IMR-90 (cell line): ENCODE data around the gene FADS2. TPM values are rescaled to one million over a fixed set of nuclear protein-coding genes. Genes with fewer than 3 reads are reported as not detected.

Source experiments
- ATAC-seq: fragments of 200-7000 bp; cut with Tn5 transposase; 2 replicates; pipeline ENCODE4 v1.9.1; 2020; ENCODE audit warnings: low read depth, mild to moderate bottlenecking, moderate library complexity
- BruUV-seq: library from RNA; stranded (reverse); fragments of 400-500 nt; replicated peaks from 2 replicates; lab custom pipeline; 2021; lab: Mats Ljungman, UMichigan
- CTCF ChIA-PET: fragments of 300-600 bp; formaldehyde crosslinking; extraction: SDS; loops from one replicate; lab custom pipeline; 2021; ENCODE audit warnings: antibody characterized with exemption; lab: Yijun Ruan, JAX
- POLR2A ChIA-PET: fragments of 300-600 bp; sonication (Branson Sonifier 250); formaldehyde crosslinking; loops from one replicate; lab custom pipeline; 2022; ENCODE audit warnings: antibody characterized with exemption; ENCODE audit not compliant: unreplicated experiment; lab: Charles Lee
- DNase-seq: peaks from one replicate; pipeline ENCODE4 v3.0.0; 2013
- H2AFZ ChIP-seq: replicated peaks from 2 replicates; pipeline ENCODE3; 2013; ENCODE audit warnings: low read length, mild to moderate bottlenecking; ENCODE audit not compliant: poor library complexity
- H2AK5ac ChIP-seq: 2 replicates; pipeline ENCODE4 v1.6.1; 2013; ENCODE audit warnings: low read depth, low read length, inconsistent platforms
- H2AK9ac ChIP-seq: replicated peaks from 2 replicates; pipeline ENCODE3; 2013; ENCODE audit warnings: mild to moderate bottlenecking, low read depth, low read length, moderate library complexity; ENCODE audit not compliant: poor library complexity
- H2BK120ac ChIP-seq: 2 replicates; pipeline ENCODE4 v1.6.1; 2013; ENCODE audit warnings: low read depth, low read length, inconsistent platforms
- H2BK15ac ChIP-seq: 3 replicates; pipeline ENCODE4 v1.6.1; 2013; ENCODE audit warnings: low read depth, low read length, inconsistent platforms
- H2BK20ac ChIP-seq: 2 replicates; pipeline ENCODE4 v1.6.1; 2013; ENCODE audit warnings: low read depth, mild to moderate bottlenecking, inconsistent platforms, low read length, moderate library complexity
- H2BK5ac ChIP-seq: 2 replicates; pipeline ENCODE4 v1.6.1; 2013; ENCODE audit warnings: mild to moderate bottlenecking, low read depth, low read length, inconsistent platforms; ENCODE audit not compliant: poor library complexity, severe bottlenecking
- H3K14ac ChIP-seq: replicated peaks from 2 replicates; pipeline ENCODE4 v1.6.1; 2013; ENCODE audit warnings: low read depth, low read length, inconsistent platforms
- H3K18ac ChIP-seq: 2 replicates; pipeline ENCODE4 v1.6.1; 2013; ENCODE audit warnings: low read depth, low read length, control low read depth
- H3K23ac ChIP-seq: 2 replicates; pipeline ENCODE4 v1.6.1; 2013; ENCODE audit warnings: low read depth, low read length, inconsistent platforms
- H3K27ac ChIP-seq: 2 replicates; pipeline ENCODE4 v1.5.1; 2013; ENCODE audit warnings: mild to moderate bottlenecking, control low read depth, low read length; ENCODE audit not compliant: insufficient read depth
- H3K27me3 ChIP-seq: 2 replicates; pipeline ENCODE4 v1.6.1; 2013; ENCODE audit warnings: low read length; ENCODE audit not compliant: control insufficient read depth, insufficient read depth
- H3K36me3 ChIP-seq: 2 replicates; pipeline ENCODE4 v1.6.1; 2013; ENCODE audit warnings: low read length, mixed read lengths; ENCODE audit not compliant: control insufficient read depth, insufficient read depth
- H3K4ac ChIP-seq: 2 replicates; pipeline ENCODE4 v1.6.1; 2013; ENCODE audit warnings: low read depth, low read length, inconsistent platforms
- H3K4me1 ChIP-seq: 2 replicates; pipeline ENCODE4 v1.6.1; 2013; ENCODE audit warnings: low read length, mixed read lengths; ENCODE audit not compliant: control insufficient read depth, insufficient read depth
- H3K4me2 ChIP-seq: 2 replicates; pipeline ENCODE4 v1.6.1; 2013; ENCODE audit warnings: low read depth, mild to moderate bottlenecking, control low read depth, low read length, moderate library complexity
- H3K4me3 ChIP-seq: 2 replicates; pipeline ENCODE4 v1.5.1; 2013; ENCODE audit warnings: low read depth, mild to moderate bottlenecking, control low read depth, low read length, moderate library complexity; ENCODE audit not compliant: insufficient read depth
- H3K56ac ChIP-seq: 2 replicates; pipeline ENCODE4 v1.6.1; 2013; ENCODE audit warnings: low read length, inconsistent platforms; ENCODE audit not compliant: insufficient read depth; ENCODE audit errors: extremely low read depth
- H3K79me1 ChIP-seq, 2 experiments: 2 replicates each; pipeline ENCODE4 v1.6.1; 2013; ENCODE audit warnings: low read length in 2 of 2, inconsistent platforms in 1 of 2, low read depth in 1 of 2
- H3K9ac ChIP-seq: 2 replicates; pipeline ENCODE4 v1.6.1; 2013; ENCODE audit warnings: low read depth, low read length, control low read depth
- H3K9me1 ChIP-seq: 2 replicates; pipeline ENCODE4 v1.6.1; 2013; ENCODE audit warnings: low read length, inconsistent platforms; ENCODE audit not compliant: insufficient read depth
- H3K9me3 ChIP-seq: 2 replicates; pipeline ENCODE4 v1.6.1; 2013; ENCODE audit warnings: low read length; ENCODE audit not compliant: control insufficient read depth, insufficient read depth
- H4K20me1 ChIP-seq: 2 replicates; pipeline ENCODE4 v1.6.1; 2013; ENCODE audit warnings: low read length, inconsistent platforms; ENCODE audit not compliant: insufficient read depth
- H4K5ac ChIP-seq: 2 replicates; pipeline ENCODE4 v1.6.1; 2013; ENCODE audit warnings: mild to moderate bottlenecking, low read depth, low read length, control low read depth
- H4K8ac ChIP-seq, 2 experiments: 2 replicates each; pipeline ENCODE4 v1.6.1; 2013; ENCODE audit warnings: low read depth in 2 of 2, low read length in 2 of 2, control low read depth in 1 of 2, inconsistent platforms in 1 of 2
- H4K91ac ChIP-seq: 2 replicates; pipeline ENCODE4 v1.6.1; 2013; ENCODE audit warnings: low read depth, low read length, inconsistent platforms; ENCODE audit not compliant: insufficient read depth
- BHLHE40 ChIP-seq: fragments of 150-350 bp; IDR thresholded peaks from 2 replicates; pipeline ENCODE4 v1.6.1; 2016; ENCODE audit warnings: mild to moderate bottlenecking, low read depth, low read length
- CEBPB ChIP-seq: IDR thresholded peaks from 2 replicates; pipeline ENCODE4 v1.6.1; 2012; ENCODE audit warnings: low read depth, low read length, improper control_type of control experiment
- CHD1 ChIP-seq: IDR thresholded peaks from 2 replicates; pipeline ENCODE4 v1.6.1; 2012; ENCODE audit warnings: low read depth, low read length, improper control_type of control experiment
- MAZ ChIP-seq: IDR thresholded peaks from 2 replicates; pipeline ENCODE4 v1.6.1; 2012; ENCODE audit warnings: low read depth, mild to moderate bottlenecking, low read length, improper control_type of control experiment, moderate library complexity, borderline replicate concordance
- MXI1 ChIP-seq: IDR thresholded peaks from 2 replicates; pipeline ENCODE4 v1.6.1; 2012; ENCODE audit warnings: low read depth, mild to moderate bottlenecking, low read length, moderate library complexity, borderline replicate concordance
- NFE2L2 ChIP-seq: fragments of 150-350 bp; IDR thresholded peaks from 2 replicates; pipeline ENCODE4 v1.6.1; 2016; ENCODE audit warnings: low read depth, mild to moderate bottlenecking, low read length
- POLR2A ChIP-seq: IDR thresholded peaks from 2 replicates; pipeline ENCODE4 v1.6.1; 2012; ENCODE audit warnings: mild to moderate bottlenecking, low read depth, low read length
- RAD21 ChIP-seq: IDR thresholded peaks from 2 replicates; pipeline ENCODE4 v1.6.1; 2012; ENCODE audit warnings: low read length, improper control_type of control experiment
- RFX5 ChIP-seq: IDR thresholded peaks from 2 replicates; pipeline ENCODE4 v1.8.0; 2012; ENCODE audit warnings: low read depth, mild to moderate bottlenecking, low read length, moderate library complexity
- WGBS, 2 experiments: methylation state at CpG; one replicate each; pipeline versions ENCODE4 v1.1.5 to v1.1.7; 2013; ENCODE audit warnings: missing lambda C conversion rate in 2 of 2; ENCODE audit not compliant: insufficient read length in 1 of 2; ENCODE audit errors: extremely low coverage in 2 of 2; 5-methylcytosine and 5-hydroxymethylcytosine counted together
- dilution Hi-C: fragments of 300-500 bp; cut with HindIII; formaldehyde crosslinking; loops from one replicate; pipeline ENCODE4 v1.14.3; 2018; ENCODE audit warnings: low sequenced_read_pairs; ENCODE audit not compliant: unreplicated experiment
- in situ Hi-C: fragments of 300-500 bp; cut with MboI; formaldehyde crosslinking; loops from 3 replicates; pipeline ENCODE4 v1.14.3; 2019; ENCODE audit warnings: low sequenced_read_pairs, inconsistent platforms, mixed read lengths
- intact Hi-C: fragments of 100-400 bp; cut with micrococcal nuclease; formaldehyde crosslinking; loops from 2 replicates; pipeline ENCODE4 v1.10.0; 2022
- polyA plus RNA-seq, 3 experiments: library from polyadenylated mRNA; depleted of rRNA; stranded (reverse); fragments of >200 nt; gene quantifications; 2 replicates each; pipeline ENCODE4 v1.2.3, GENCODE V29; 2012; ENCODE audit warnings: low replicate concordance in 1 of 3
- total RNA-seq: library from RNA; depleted of rRNA; stranded (reverse); fragments of >200 nt; gene quantifications from 2 replicates; pipeline ENCODE4 v1.2.3, GENCODE V29; 2012
- TF ChIP-seq, protein P1 (sequence below): conservative IDR thresholded peaks from 2 replicates; pipeline ENCODE4 v1.5.1; 2012; ENCODE audit warnings: mild to moderate bottlenecking, low read depth, low read length, improper control_type of control experiment

FADS2 gene
- total and polyA plus RNA-seq, 2 of the 4 experiments (the other 2 are of a cell fraction) = 33.3 to 88.4 TPM

DNA sequence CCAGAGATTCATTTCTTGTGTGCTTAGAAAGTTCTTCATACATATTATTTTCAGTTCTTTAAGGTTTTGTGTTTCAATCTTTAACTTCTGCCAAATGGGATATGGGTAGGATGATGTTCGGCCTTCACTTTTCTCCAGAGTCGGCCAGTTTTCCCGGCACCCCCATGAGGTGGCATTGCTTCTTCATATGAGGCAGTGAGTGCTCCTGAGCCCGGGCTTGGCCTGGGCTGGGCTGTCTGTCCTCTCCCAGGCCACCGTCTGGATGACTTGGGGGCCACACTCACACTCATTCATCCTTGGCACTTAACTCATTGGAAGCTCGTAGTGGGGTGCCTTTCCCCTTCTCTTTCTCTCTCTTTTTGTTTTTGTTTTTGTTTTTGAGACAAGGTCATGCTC lies 23.8 kb downstream of the FADS2 start:
- POLR2A ChIA-PET = no interaction called here
- dilution Hi-C loops (no loop called here), in situ Hi-C loops (loop anchor here (25.0 kb wide), 1 partner anchor 460 kb away; no protein-coding TSS in a partner anchor), intact Hi-C loops (no loop called here)
- H3K79me1 ChIP-seq = no peaks in the 10 kb centered on the region; a peak in 1 of 4 replicates
- no peak overlapping the region for H3K23ac ChIP-seq
- peaks cover 7% of the 10 kb centered on the region for H4K20me1 ChIP-seq
- no peak overlapping the region for H4K5ac ChIP-seq
- H2BK15ac ChIP-seq = no peak overlapping the region
- H3K4me2 ChIP-seq = no peak overlapping the region
- H2BK120ac ChIP-seq = no peak overlapping the region
- 0 out of 2 replicates have a peak, but pooled peaks cover 3% of the 10 kb centered on the region for H3K9me1 ChIP-seq
- no peak for TF ChIP-seq CEBPB
- TF ChIP-seq BHLHE40 = no peak
- no peak for TF ChIP-seq MXI1
- no peak for TF ChIP-seq POLR2A
- TF ChIP-seq, protein P1, sequence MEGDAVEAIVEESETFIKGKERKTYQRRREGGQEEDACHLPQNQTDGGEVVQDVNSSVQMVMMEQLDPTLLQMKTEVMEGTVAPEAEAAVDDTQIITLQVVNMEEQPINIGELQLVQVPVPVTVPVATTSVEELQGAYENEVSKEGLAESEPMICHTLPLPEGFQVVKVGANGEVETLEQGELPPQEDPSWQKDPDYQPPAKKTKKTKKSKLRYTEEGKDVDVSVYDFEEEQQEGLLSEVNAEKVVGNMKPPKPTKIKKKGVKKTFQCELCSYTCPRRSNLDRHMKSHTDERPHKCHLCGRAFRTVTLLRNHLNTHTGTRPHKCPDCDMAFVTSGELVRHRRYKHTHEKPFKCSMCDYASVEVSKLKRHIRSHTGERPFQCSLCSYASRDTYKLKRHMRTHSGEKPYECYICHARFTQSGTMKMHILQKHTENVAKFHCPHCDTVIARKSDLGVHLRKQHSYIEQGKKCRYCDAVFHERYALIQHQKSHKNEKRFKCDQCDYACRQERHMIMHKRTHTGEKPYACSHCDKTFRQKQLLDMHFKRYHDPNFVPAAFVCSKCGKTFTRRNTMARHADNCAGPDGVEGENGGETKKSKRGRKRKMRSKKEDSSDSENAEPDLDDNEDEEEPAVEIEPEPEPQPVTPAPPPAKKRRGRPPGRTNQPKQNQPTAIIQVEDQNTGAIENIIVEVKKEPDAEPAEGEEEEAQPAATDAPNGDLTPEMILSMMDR = no peak
- TF ChIP-seq RAD21 = no peak
- TF ChIP-seq MAZ = no peak
- TF ChIP-seq RFX5 = no peak
- TF ChIP-seq CHD1 = no peak
- no peak for TF ChIP-seq NFE2L2
- no peak overlapping the region for H3K27ac ChIP-seq
- peaks cover 53% of the 10 kb centered on the region for H3K36me3 ChIP-seq
- no peak overlapping the region for H2BK20ac ChIP-seq
- no TSS peak for BruUV-seq
- ATAC-seq (no peak), DNase-seq (no peak)
- H3K4ac ChIP-seq = no peak overlapping the region
- no peaks in the 10 kb centered on the region for H3K9me3 ChIP-seq
- H2AFZ ChIP-seq = no peak overlapping the region
- H3K4me1 ChIP-seq = no peaks in the 10 kb centered on the region
- H2AK5ac ChIP-seq = no peak overlapping the region
- no peak overlapping the region for H4K8ac ChIP-seq
- no peak overlapping the region for H2BK5ac ChIP-seq
- no peak overlapping the region for H2AK9ac ChIP-seq
- WGBS, 2 experiments = 80% methylated on average over 1 of the region's 6 CpGs; no CpG with 5 or more reads in 1 of the 2 experiments
- no peak overlapping the region for H3K18ac ChIP-seq
- no peaks in the 10 kb centered on the region for H3K27me3 ChIP-seq
- no peak overlapping the region for H4K91ac ChIP-seq
- no peak overlapping the region for H3K14ac ChIP-seq
- CTCF ChIA-PET = no interaction called here
- no peak overlapping the region for H3K56ac ChIP-seq
- no peak overlapping the region for H3K9ac ChIP-seq
- no peak overlapping the region for H3K4me3 ChIP-seq
